Myometrial cell (primary cell): ENCODE results near the gene SMIM23. TPM values are rescaled to one million over a fixed set of nuclear protein-coding genes. Genes with fewer than 3 reads are reported as not detected.

ENCODE experiments used
- total RNA-seq: library from RNA; depleted of rRNA; stranded (reverse); fragments of >200 nt; gene quantifications from 2 replicates; pipeline ENCODE4 v1.2.3, GENCODE V29; 2015

Gene SMIM23
- total RNA-seq, result not detected in 2 replicates

DNA sequence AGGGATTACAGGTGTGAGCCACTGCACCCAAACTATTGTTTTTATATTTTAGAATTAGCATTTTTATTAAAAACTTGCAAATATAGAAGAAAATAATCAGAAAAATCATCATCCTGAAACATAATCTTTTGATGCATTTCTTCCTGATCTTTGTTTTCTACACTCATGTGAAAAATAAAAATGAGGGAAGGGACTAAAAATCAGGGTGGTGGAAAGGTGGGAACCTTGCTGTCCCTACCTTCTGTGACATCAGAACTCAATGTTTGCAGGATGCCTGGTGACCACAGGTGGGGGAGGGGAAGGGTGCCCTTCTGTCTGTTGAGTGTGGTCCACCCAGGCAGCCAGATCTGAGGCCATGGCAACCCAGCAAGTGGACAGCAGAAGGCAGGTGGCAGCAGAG, at the start of gene SMIM23:
Gene SMIM23 (plus strand): TSS at position 301 of the 400 bp plus-strand sequence. CDS start 55 bp downstream, at position 356.

Other genes starting within 250 kb of the SMIM23 start
- 49.6 and 50.0 TPM in 2 replicates for gene FBXW11, start 220.8 kb downstream of the SMIM23 start, total RNA-seq